GM12878 (cell line): ENCODE results near the gene PROM1. TPM values are rescaled to one million over a fixed set of nuclear protein-coding genes. Genes with fewer than 3 reads are reported as not detected.
A peak's percentile ranks its signal among the peaks of the same experiment; 100 is the strongest.

ENCODE experiments used
- ASH2L ChIP-seq: fragments of 300-600, 200-600 bp; sonication (generic); IDR thresholded peaks from 2 replicates; pipeline ENCODE4 v1.6.1; 2017; ENCODE audit warnings: low read depth, mild to moderate bottlenecking, borderline replicate concordance
- BMI1 ChIP-seq: fragments of 450-650 bp; IDR thresholded peaks from 2 replicates; pipeline ENCODE4 v1.6.1; 2016; ENCODE audit warnings: mild to moderate bottlenecking, moderate library complexity, borderline replicate concordance
- CBX5 ChIP-seq: sonication (generic); IDR thresholded peaks from 2 replicates; pipeline ENCODE4 v1.6.1; 2016; ENCODE audit warnings: low read depth, moderate library complexity, mild to moderate bottlenecking, inconsistent platforms
- GABPA ChIP-seq: IDR thresholded peaks from 2 replicates; pipeline ENCODE4 v1.6.1; 2014; ENCODE audit warnings: antibody characterized with exemption, low read depth, mild to moderate bottlenecking, inconsistent platforms
- GATAD2B ChIP-seq: fragments of 450-650 bp; conservative IDR thresholded peaks from 2 replicates; pipeline ENCODE4 v1.6.1; 2017; ENCODE audit warnings: low read depth, mild to moderate bottlenecking, moderate library complexity
- IRF4 ChIP-seq: IDR thresholded peaks from 2 replicates; pipeline ENCODE4 v1.6.1; 2011; ENCODE audit warnings: low read depth, low read length
- KDM1A ChIP-seq: fragments of 200-600 bp; sonication (generic); IDR thresholded peaks from 2 replicates; pipeline ENCODE4 v1.6.1; 2016; ENCODE audit warnings: borderline replicate concordance
- LARP7 ChIP-seq: fragments of 450-650 bp; IDR thresholded peaks from 2 replicates; pipeline ENCODE4 v1.6.1; 2017; ENCODE audit warnings: mild to moderate bottlenecking
- MTA3 ChIP-seq: IDR thresholded peaks from 2 replicates; pipeline ENCODE4 v1.6.1; 2012; ENCODE audit warnings: low read length, inconsistent platforms, borderline replicate concordance
- MXI1 ChIP-seq: fragments of 150-350 bp; IDR thresholded peaks from 2 replicates; pipeline ENCODE4 v1.6.1; 2011; ENCODE audit warnings: low read depth, mild to moderate bottlenecking, inconsistent platforms, low read length, improper control_type of control experiment
- NR2C1 ChIP-seq: fragments of 450-650 bp; IDR thresholded peaks from 2 replicates; pipeline ENCODE4 v1.6.1; 2017; ENCODE audit warnings: antibody characterized with exemption, mild to moderate bottlenecking, moderate library complexity
- RFX5 ChIP-seq: IDR thresholded peaks from 2 replicates; pipeline ENCODE4 v1.6.1; 2011; ENCODE audit warnings: low read depth, low read length, improper control_type of control experiment
- YY1 ChIP-seq: IDR thresholded peaks from 2 replicates; pipeline ENCODE4 v1.6.1; 2011; ENCODE audit warnings: low read depth, mild to moderate bottlenecking, low read length
- ZSCAN29 ChIP-seq: fragments of 450-650 bp; IDR thresholded peaks from 2 replicates; pipeline ENCODE4 v1.6.1; 2017; ENCODE audit warnings: mild to moderate bottlenecking, moderate library complexity
- polyA plus RNA-seq, 11 experiments: library from polyadenylated mRNA; depleted of rRNA in 4 of 11; unstranded in 6 of 11; stranded (reverse) in 5 of 11; fragments of >200 nt; fragmentation: Nextera tagmentation in 4 of 11; fragmentation: Illumina TruSeq in 1 of 11; extraction: Ambion mirVana in 4 of 11; extraction: Trizol in 1 of 11; gene quantifications; 1 replicate in 1 of 11; 2 replicates in 10 of 11; pipeline versions ENCODE4 v1.2.1 to v1.2.3, GENCODE V29; 2011 to 2016; ENCODE audit warnings: inconsistent platforms in 2 of 11, missing spikeins in 2 of 11, low read depth in 1 of 11
- total RNA-seq, 4 experiments: library from RNA; depleted of rRNA in 3 of 4; stranded (reverse); fragments of >200 nt in 3 of 4; fragmentation: Illumina TruSeq in 1 of 4; extraction: Trizol in 1 of 4; gene quantifications; 2 replicates each; pipeline versions ENCODE4 v1.2.1 to v1.2.3, GENCODE V29; 2013 to 2021
- TF ChIP-seq, protein P1 (sequence below): fragments of 450-650 bp; formaldehyde crosslinking; IDR thresholded peaks from 2 replicates; pipeline ENCODE4 v1.4.0; 2020; ENCODE audit warnings: mild to moderate bottlenecking, moderate library complexity
- TF ChIP-seq, protein P2 (sequence below): IDR thresholded peaks from 2 replicates; pipeline ENCODE4 v1.6.1; 2011; ENCODE audit warnings: low read depth, mild to moderate bottlenecking, low read length, moderate library complexity, borderline replicate concordance; ENCODE audit errors: extremely low read depth
- TF ChIP-seq, protein P3 (sequence below): fragments of 450-650 bp; IDR thresholded peaks from 2 replicates; pipeline ENCODE4 v1.6.1; 2018; ENCODE audit warnings: borderline replicate concordance, mild to moderate bottlenecking; ENCODE audit not compliant: partially characterized antibody
- TF ChIP-seq, protein P4 (sequence below): fragments of 450-650 bp; IDR thresholded peaks from 2 replicates; pipeline ENCODE4 v1.6.1; 2017; ENCODE audit warnings: borderline replicate concordance
- TF ChIP-seq, protein P5 (sequence below): fragments of 450-650 bp; IDR thresholded peaks from 2 replicates; pipeline ENCODE4 v1.6.1; 2018; ENCODE audit warnings: mild to moderate bottlenecking, low read depth, moderate library complexity; ENCODE audit not compliant: partially characterized antibody

Gene PROM1
- total and polyA plus RNA-seq, 10 of the 15 experiments (the other 5 are each of a cell fraction or from before 2014, with no cell fraction given): 0.08 to 0.31 (median 0.18) TPM; not detected in 7

DNA sequence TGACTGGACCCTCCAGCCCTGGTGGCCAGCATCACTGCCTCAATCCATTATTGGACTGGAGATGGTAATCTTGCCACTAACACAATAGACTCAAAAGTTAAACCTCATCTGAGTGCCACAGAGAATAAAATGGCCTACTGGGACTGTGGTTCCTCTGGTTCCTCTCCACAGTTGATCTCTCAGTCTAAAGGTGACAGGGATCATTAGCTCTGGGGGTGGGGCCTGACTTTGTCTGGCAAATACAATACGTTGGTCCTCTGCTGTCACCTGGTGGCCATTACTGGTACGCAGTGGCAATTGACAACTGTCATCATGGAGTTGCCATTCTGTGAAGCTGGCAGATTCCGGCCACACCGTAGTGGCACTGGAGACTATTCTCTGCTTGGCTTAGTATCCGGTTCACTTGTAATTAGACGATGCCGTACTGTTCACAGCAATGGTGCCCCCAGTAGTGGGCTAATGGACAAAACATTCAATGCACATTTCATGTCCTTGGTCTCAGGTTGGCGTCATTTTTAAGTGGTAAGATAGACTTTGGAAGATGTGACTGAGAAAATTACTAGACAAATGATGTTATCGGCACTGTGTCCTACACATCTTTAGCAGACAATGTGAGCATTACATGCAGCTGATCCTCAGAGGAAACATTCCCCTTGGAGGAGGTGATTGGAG lies 127.5 kb downstream of the PROM1 start (continued):
- TF ChIP-seq, protein P1, sequence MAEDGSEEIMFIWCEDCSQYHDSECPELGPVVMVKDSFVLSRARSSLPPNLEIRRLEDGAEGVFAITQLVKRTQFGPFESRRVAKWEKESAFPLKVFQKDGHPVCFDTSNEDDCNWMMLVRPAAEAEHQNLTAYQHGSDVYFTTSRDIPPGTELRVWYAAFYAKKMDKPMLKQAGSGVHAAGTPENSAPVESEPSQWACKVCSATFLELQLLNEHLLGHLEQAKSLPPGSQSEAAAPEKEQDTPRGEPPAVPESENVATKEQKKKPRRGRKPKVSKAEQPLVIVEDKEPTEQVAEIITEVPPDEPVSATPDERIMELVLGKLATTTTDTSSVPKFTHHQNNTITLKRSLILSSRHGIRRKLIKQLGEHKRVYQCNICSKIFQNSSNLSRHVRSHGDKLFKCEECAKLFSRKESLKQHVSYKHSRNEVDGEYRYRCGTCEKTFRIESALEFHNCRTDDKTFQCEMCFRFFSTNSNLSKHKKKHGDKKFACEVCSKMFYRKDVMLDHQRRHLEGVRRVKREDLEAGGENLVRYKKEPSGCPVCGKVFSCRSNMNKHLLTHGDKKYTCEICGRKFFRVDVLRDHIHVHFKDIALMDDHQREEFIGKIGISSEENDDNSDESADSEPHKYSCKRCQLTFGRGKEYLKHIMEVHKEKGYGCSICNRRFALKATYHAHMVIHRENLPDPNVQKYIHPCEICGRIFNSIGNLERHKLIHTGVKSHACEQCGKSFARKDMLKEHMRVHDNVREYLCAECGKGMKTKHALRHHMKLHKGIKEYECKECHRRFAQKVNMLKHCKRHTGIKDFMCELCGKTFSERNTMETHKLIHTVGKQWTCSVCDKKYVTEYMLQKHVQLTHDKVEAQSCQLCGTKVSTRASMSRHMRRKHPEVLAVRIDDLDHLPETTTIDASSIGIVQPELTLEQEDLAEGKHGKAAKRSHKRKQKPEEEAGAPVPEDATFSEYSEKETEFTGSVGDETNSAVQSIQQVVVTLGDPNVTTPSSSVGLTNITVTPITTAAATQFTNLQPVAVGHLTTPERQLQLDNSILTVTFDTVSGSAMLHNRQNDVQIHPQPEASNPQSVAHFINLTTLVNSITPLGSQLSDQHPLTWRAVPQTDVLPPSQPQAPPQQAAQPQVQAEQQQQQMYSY (CRISPR knock-in tag): no peak
- no peak for TF ChIP-seq ASH2L
- TF ChIP-seq MTA3: no peak
- TF ChIP-seq YY1: peak; percentile 86
- no peak for TF ChIP-seq GABPA
- no peak for TF ChIP-seq ZSCAN29
- TF ChIP-seq, protein P2, sequence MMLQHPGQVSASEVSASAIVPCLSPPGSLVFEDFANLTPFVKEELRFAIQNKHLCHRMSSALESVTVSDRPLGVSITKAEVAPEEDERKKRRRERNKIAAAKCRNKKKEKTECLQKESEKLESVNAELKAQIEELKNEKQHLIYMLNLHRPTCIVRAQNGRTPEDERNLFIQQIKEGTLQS: no peak
- TF ChIP-seq, protein P3, sequence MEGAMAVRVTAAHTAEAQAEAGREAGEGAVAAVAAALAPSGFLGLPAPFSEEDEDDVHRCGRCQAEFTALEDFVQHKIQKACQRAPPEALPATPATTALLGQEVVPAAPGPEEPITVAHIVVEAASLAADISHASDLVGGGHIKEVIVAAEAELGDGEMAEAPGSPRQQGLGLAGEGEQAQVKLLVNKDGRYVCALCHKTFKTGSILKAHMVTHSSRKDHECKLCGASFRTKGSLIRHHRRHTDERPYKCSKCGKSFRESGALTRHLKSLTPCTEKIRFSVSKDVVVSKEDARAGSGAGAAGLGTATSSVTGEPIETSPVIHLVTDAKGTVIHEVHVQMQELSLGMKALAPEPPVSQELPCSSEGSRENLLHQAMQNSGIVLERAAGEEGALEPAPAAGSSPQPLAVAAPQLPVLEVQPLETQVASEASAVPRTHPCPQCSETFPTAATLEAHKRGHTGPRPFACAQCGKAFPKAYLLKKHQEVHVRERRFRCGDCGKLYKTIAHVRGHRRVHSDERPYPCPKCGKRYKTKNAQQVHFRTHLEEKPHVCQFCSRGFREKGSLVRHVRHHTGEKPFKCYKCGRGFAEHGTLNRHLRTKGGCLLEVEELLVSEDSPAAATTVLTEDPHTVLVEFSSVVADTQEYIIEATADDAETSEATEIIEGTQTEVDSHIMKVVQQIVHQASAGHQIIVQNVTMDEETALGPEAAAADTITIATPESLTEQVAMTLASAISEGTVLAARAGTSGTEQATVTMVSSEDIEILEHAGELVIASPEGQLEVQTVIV: no peak
- TF ChIP-seq BMI1: no peak
- TF ChIP-seq GATAD2B: 0 out of 2 replicates have a peak, but pooled peaks have one; percentile 39
- no peak for TF ChIP-seq CBX5
- TF ChIP-seq NR2C1: no peak
- TF ChIP-seq IRF4: 0 out of 2 replicates have a peak, but pooled peaks have one; percentile 53
- TF ChIP-seq, protein P4, sequence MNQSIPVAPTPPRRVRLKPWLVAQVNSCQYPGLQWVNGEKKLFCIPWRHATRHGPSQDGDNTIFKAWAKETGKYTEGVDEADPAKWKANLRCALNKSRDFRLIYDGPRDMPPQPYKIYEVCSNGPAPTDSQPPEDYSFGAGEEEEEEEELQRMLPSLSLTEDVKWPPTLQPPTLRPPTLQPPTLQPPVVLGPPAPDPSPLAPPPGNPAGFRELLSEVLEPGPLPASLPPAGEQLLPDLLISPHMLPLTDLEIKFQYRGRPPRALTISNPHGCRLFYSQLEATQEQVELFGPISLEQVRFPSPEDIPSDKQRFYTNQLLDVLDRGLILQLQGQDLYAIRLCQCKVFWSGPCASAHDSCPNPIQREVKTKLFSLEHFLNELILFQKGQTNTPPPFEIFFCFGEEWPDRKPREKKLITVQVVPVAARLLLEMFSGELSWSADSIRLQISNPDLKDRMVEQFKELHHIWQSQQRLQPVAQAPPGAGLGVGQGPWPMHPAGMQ: no peak
- no peak for TF ChIP-seq RFX5
- no peak for TF ChIP-seq MXI1
- TF ChIP-seq, protein P5, sequence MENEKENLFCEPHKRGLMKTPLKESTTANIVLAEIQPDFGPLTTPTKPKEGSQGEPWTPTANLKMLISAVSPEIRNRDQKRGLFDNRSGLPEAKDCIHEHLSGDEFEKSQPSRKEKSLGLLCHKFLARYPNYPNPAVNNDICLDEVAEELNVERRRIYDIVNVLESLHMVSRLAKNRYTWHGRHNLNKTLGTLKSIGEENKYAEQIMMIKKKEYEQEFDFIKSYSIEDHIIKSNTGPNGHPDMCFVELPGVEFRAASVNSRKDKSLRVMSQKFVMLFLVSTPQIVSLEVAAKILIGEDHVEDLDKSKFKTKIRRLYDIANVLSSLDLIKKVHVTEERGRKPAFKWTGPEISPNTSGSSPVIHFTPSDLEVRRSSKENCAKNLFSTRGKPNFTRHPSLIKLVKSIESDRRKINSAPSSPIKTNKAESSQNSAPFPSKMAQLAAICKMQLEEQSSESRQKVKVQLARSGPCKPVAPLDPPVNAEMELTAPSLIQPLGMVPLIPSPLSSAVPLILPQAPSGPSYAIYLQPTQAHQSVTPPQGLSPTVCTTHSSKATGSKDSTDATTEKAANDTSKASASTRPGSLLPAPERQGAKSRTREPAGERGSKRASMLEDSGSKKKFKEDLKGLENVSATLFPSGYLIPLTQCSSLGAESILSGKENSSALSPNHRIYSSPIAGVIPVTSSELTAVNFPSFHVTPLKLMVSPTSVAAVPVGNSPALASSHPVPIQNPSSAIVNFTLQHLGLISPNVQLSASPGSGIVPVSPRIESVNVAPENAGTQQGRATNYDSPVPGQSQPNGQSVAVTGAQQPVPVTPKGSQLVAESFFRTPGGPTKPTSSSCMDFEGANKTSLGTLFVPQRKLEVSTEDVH: no peak
- no peak for TF ChIP-seq KDM1A
- TF ChIP-seq LARP7: no peak
